HUES64 (cell line): Measurements from ENCODE around the gene PLPPR1.
"Not testable (repeated sequence)": the region's sequence is repeated elsewhere in the genome, so short reads cannot be mapped to it uniquely, and the experiment has no call there.

ENCODE experiments used
- H3K27ac ChIP-seq: 2 replicates; pipeline ENCODE4 v1.7.0; 2013; ENCODE audit warnings: low read depth, low read length, inconsistent platforms
- H3K27me3 ChIP-seq: 2 replicates; pipeline ENCODE4 v1.6.1; 2013; ENCODE audit warnings: mild to moderate bottlenecking, low read length; ENCODE audit not compliant: insufficient read depth
- H3K36me3 ChIP-seq: 2 replicates; pipeline ENCODE4 v1.6.1; 2013; ENCODE audit warnings: mild to moderate bottlenecking, low read length; ENCODE audit not compliant: insufficient read depth
- H3K4me1 ChIP-seq: 2 replicates; pipeline ENCODE4 v1.6.1; 2013; ENCODE audit warnings: mild to moderate bottlenecking, low read length, moderate library complexity; ENCODE audit not compliant: insufficient read depth
- H3K4me3 ChIP-seq: 2 replicates; pipeline ENCODE4 v1.5.1; 2013; ENCODE audit warnings: mild to moderate bottlenecking, low read length, moderate library complexity
- H3K9ac ChIP-seq: 2 replicates; pipeline ENCODE4 v1.6.1; 2013; ENCODE audit warnings: mild to moderate bottlenecking, low read depth, low read length
- H3K9me3 ChIP-seq: 2 replicates; pipeline ENCODE4 v1.6.1; 2013; ENCODE audit warnings: low read depth, low read length; ENCODE audit not compliant: insufficient read depth
- WGBS: fragments of 150-250, 120-280 bp; methylation state at CpG from one replicate; pipeline ENCODE4 v1.1.7; 2013; ENCODE audit warnings: missing lambda C conversion rate; 5-methylcytosine and 5-hydroxymethylcytosine counted together

PLPPR1 gene

DNA sequence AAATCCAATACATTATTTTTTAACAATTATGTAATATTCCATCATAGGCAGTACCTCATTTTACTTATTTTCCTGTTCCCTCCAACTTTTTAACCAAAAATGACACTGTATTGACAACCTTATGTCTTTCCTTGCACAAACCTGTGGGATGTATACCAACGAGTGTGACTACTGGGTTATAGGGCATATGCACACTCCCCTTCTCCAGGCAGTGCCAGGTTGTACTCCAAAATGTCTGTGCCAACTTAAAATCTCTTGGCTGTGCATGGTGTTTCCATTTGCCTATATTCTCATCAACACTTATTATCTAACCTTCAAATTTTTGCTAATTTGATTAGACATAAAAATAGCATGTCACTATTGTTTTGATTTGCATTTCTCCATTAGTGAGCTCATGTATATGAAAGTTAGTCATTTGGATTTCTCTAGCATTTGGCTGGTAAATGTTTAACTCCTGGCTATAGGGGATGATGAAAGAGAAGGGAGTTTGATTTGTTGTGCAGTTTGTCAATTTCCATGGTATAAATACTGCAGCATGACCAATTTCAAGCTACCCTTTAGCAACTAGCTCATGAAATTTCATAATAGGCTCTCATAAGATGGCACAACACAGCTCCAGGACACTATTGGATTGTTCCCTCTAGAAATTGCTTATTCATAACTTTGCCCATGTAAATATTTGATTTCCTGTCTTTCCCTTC lies 226.4 kb downstream of the PLPPR1 start:
- Histone ChIP-seq H3K36me3 (no peaks in the 10 kb centered on the region), H3K9me3 (no peaks in the 10 kb centered on the region), H3K4me3 (no peak overlapping the region), H3K4me1 (no peaks in the 10 kb centered on the region), H3K27me3 (no peaks in the 10 kb centered on the region), H3K27ac (no peak overlapping the region), H3K9ac (no peak overlapping the region)
- WGBS = 98% methylated on average over 1 of the region's 1 CpG

DNA sequence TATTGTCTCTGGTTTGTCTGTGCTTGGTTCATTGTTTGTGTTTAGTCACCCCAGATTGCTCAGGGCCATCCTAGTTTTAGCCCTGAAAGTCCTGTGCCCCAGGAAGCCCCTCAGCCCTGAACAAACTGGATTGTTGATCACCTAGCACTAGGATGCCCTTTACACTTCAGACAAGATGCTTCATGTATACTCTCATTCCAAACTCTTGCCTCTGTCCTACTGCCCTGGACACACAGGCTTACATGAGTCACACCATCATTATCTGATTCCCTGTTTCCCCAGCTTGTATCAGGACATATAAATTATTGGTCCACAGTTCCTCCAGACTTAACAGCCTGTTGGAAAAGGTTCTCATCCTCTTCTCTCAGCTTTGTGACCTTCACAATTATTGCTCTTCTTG lies 236.2 kb downstream of the PLPPR1 start:
- no peaks in the 10 kb centered on the region for H3K9me3 ChIP-seq
- no peaks in the 10 kb centered on the region for H3K27me3 ChIP-seq
- peaks cover 6% of the 10 kb centered on the region for H3K4me1 ChIP-seq
- no peak overlapping the region for H3K4me3 ChIP-seq
- H3K27ac ChIP-seq = no peak overlapping the region
- H3K9ac ChIP-seq = no peak overlapping the region
- H3K36me3 ChIP-seq = no peaks in the 10 kb centered on the region

DNA sequence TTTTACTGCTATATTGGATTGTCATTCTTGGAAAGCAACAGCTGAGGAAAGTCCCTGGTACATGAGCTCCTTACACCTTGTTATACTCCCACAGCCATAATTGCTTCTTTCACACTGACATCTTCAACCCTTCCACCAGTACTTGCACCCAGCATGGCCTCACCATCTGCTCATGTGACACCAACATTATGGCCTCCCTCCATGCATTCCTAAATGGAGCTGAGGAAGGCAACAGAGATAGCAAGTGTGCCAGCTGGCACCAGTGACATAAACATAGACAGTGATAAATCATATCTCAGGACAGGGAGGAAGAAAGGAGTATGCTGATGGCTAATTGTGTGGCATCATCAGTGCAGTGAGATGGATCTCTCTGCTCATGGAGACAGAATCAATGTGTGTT lies 236.7 kb downstream of the PLPPR1 start:
- Histone ChIP-seq H3K27ac (no peak overlapping the region), H3K4me1 (peaks cover 11% of the 10 kb centered on the region), H3K9ac (no peak overlapping the region), H3K9me3 (no peaks in the 10 kb centered on the region), H3K36me3 (no peaks in the 10 kb centered on the region), H3K27me3 (no peaks in the 10 kb centered on the region), H3K4me3 (no peak overlapping the region)

DNA sequence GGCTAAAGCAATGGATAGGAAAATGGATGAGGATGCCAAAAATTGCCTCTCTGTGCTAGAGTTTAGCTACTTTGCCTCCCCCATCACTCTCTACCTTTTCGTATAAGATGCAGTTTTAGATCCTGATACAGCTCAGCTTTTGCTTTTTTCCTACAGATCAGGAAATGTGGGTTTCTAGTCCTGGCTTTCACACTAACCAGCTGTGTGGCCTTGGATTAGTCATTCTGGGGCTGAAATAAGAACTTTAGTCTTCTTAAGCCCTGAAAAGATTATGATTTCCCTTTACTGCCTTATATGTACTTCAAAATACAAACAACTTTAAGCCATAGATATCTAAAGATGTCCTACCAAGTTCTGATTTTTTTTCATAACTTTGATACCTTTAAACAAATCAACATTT lies 239.9 kb downstream of the PLPPR1 start:
- WGBS = 93% methylated on average over 1 of the region's 1 CpG
- H3K36me3 ChIP-seq = no peaks in the 10 kb centered on the region
- H3K27me3 ChIP-seq = no peaks in the 10 kb centered on the region
- H3K27ac ChIP-seq = no peak overlapping the region
- no peak overlapping the region for H3K9ac ChIP-seq
- H3K4me1 ChIP-seq = peaks cover 22% of the 10 kb centered on the region
- H3K4me3 ChIP-seq = no peak overlapping the region
- H3K9me3 ChIP-seq = no peaks in the 10 kb centered on the region

DNA sequence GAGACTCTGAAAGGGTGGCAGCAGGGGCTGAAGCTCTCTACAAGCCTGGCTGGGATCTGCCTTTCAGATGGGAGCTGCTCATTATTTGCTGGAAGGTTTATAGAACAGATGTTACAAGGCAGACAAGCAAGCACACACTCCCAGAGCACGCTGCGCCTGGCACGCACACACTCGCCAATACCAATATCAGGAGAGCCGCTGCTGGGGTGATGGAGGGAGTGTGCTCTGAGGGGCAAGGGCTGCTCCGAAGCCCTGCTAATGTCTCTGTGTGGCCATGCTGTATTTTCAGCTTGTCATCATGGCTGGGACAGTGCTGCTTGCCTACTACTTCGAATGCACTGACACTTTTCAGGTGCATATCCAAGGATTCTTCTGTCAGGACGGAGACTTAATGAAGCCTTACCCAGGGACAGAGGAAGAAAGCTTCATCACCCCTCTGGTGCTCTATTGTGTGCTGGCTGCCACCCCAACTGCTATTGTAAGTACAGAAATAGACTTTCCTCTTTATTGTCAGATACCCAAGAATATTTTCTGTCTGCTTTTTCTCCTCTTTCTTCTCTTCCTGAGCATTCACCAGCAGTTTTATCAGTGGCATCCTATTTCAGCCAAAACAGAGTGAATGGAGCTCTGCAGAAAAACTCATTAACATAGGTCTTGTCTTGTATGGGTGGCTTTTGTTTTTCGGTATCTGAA lies 241.2 kb downstream of the PLPPR1 start:
- Histone ChIP-seq H3K4me3 (no peak overlapping the region), H3K4me1 (peaks cover 22% of the 10 kb centered on the region), H3K27ac (peak overlapping the region; percentile 15; the same call in 1 of the 2 replicates), H3K36me3 (no peaks in the 10 kb centered on the region), H3K27me3 (no peaks in the 10 kb centered on the region), H3K9me3 (no peaks in the 10 kb centered on the region), H3K9ac (no peak overlapping the region)
- 78% methylated on average over 9 of the region's 9 CpGs for WGBS

DNA sequence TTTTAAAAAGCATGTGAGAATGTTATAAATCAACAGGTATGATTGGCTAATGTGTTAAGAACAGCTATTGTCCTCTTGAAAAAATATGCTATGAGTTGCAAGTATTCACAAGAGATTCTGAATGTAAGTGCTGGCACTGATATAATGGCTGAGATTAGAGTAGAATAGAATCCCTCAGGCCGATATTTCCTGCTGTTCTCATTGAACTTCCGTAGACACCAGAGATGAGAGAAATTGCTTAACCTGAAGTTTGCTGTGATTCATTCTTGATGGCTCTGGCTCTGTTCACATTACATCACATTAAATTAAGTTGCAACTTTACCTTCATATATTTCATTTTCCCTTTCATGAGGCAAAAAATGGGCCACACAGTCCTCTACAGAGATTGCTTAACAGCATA lies 241.8 kb downstream of the PLPPR1 start:
- H3K27ac ChIP-seq = 0 out of 2 replicates have a peak overlapping the region, but pooled peaks have one; percentile 9
- H3K4me3 ChIP-seq = no peak overlapping the region
- no peaks in the 10 kb centered on the region for H3K27me3 ChIP-seq
- WGBS = 38% methylated on average over 2 of the region's 2 CpGs
- H3K9me3 ChIP-seq = no peaks in the 10 kb centered on the region
- H3K36me3 ChIP-seq = no peaks in the 10 kb centered on the region
- no peak overlapping the region for H3K9ac ChIP-seq
- H3K4me1 ChIP-seq = peaks cover 22% of the 10 kb centered on the region

DNA sequence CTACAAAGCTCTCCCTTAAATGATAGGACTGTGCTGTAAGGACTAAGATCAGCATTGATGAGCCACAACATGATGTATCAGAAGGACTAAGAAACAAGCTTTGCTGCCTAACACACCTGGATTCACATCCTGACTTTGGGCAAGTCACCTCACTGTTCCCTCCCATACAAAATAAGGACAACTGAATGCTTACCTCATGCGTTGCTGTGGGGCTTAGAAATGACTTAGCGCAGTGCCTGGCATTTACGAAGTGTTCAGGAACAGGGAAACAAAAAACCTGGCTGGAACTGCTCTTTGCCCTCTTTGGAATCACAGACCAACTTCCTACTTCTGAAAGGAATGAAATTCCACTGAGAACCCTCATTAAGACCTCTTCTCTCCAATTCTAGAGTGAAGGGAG lies 242.6 kb downstream of the PLPPR1 start:
- no peak overlapping the region for H3K4me3 ChIP-seq
- no peaks in the 10 kb centered on the region for H3K36me3 ChIP-seq
- H3K9ac ChIP-seq = no peak overlapping the region
- H3K4me1 ChIP-seq = peaks cover 22% of the 10 kb centered on the region
- H3K27ac ChIP-seq = no peak overlapping the region; the same call in 1 of the 2 replicates
- no peaks in the 10 kb centered on the region for H3K27me3 ChIP-seq
- WGBS = 95% methylated on average over 3 of the region's 3 CpGs
- no peaks in the 10 kb centered on the region for H3K9me3 ChIP-seq

DNA sequence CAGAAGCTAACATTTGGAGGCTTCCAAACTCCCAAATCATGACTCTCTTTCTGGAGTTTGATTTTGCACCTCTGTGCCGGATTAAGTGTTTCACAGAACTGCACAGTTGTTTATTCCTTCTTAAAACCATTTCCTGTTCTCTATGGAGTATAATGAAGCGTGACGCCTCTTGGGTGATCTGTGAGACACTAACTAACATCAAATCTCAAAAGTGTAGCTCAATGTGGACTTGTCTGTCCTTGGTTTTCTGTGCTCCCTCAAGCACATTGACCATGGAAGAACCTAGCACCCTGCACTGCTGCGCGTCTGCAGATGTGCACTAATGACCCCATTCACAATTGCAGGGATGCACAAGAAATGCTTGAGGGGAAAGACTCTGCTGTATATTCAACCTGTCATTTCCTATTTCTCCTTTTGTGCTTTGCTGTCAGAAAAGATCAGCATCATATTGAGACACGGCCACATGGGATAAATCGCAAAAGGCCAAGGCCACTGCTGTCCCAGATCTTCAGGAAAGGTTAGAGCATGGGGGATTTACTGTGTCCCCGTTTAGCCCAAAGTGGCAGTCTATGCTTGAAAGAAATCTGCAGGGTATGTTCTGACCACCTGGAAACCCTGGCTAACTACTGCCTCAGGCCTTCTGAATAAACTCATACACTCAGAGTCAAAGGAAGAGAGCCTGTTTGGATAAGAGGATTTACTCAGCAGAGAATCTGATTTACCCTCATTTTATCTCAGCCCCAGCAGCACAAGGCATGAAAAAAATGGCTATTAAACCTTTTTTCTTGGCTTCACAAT lies 246.6 kb downstream of the PLPPR1 start:
- H3K9ac ChIP-seq = no peak overlapping the region
- H3K4me3 ChIP-seq = no peak overlapping the region
- no peaks in the 10 kb centered on the region for H3K9me3 ChIP-seq
- peaks cover 12% of the 10 kb centered on the region for H3K4me1 ChIP-seq
- no peak overlapping the region for H3K27ac ChIP-seq
- H3K36me3 ChIP-seq = no peaks in the 10 kb centered on the region
- WGBS = 96% methylated on average over 8 of the region's 8 CpGs
- no peaks in the 10 kb centered on the region for H3K27me3 ChIP-seq

DNA sequence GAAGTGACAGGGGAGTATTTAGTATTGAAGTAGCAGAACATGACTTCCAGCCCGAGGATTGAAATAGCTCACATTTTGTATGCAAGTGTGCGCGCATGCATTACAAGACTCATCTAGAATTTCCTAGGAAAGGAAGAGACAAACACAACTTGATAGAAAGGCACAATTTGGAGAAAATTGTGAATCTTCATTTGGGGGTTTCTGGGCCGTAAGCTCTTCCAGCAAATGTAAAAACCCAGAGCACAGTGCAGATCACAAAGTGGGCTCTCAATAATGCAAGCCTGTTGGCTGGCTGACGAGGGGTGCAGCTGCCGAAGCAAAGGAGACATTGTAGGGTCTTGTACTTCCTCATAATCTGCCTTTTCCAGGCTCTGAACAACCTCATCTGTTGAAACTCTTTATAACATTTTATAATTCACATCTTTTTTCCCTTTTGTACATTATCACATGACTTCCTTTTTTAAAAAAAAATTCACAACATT lies 247.3 kb downstream of the PLPPR1 start:
- peaks cover 5% of the 10 kb centered on the region for H3K4me1 ChIP-seq
- no peaks in the 10 kb centered on the region for H3K9me3 ChIP-seq
- no peaks in the 10 kb centered on the region for H3K36me3 ChIP-seq
- no peaks in the 10 kb centered on the region for H3K27me3 ChIP-seq
- H3K27ac ChIP-seq = no peak overlapping the region
- 94% methylated on average over 6 of the region's 6 CpGs for WGBS
- H3K9ac ChIP-seq = no peak overlapping the region
- no peak overlapping the region for H3K4me3 ChIP-seq

DNA sequence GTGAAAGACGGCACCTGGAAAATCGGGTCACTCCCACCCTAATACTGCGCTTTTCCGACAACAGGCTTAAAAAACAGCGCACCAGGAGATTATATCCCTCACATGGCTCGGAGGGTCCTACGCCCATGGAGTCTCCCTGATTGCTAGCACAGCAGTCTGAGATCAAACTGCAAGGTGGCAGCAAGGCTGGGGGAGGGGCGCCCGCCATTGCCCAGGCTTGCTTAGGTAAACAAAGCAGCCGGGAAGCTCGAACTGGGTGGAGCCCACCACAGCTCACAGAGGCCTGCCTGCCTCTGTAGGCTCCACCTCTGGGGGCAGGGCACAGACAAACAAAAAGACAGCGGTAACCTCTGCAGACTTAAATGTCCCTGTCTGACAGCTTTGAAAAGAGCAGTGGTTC lies 262.5 kb downstream of the PLPPR1 start:
- not testable (repeated sequence) for H3K4me3 ChIP-seq, H3K4me1 ChIP-seq, H3K27me3 ChIP-seq, H3K9me3 ChIP-seq, H3K27ac ChIP-seq, H3K36me3 ChIP-seq, H3K9ac ChIP-seq
- 84% methylated on average over 12 of the region's 12 CpGs for WGBS

DNA sequence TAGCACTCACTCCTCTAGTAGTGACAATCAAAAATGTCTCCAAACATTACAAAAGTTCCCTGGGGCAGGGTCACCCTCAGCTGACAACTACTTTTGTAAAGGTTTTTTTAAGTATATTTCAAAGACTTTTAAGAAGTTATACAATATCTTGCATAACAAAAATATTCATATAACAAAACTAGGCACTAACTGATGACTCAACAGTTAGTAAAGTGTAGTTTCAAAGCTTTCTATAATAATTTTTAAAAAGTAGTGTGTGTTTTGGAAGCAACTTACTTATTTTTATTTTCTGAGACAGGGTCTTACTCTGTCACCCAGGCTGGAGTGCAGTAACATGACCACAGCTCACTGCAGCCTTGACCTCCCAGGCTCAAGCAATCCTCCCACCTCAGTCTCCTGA lies 271.4 kb downstream of the PLPPR1 start:
- Histone ChIP-seq H3K9me3 (no peaks in the 10 kb centered on the region), H3K27me3 (no peaks in the 10 kb centered on the region), H3K4me1 (0 out of 2 replicates have a peak, but pooled peaks cover 7% of the 10 kb centered on the region), H3K27ac (no peak overlapping the region), H3K4me3 (no peak overlapping the region), H3K9ac (no peak overlapping the region), H3K36me3 (no peaks in the 10 kb centered on the region)
